ENCODE data around the gene SIGLEC1. TPM values are rescaled to one million over a fixed set of nuclear protein-coding genes. Genes with fewer than 3 reads are reported as not detected.

The SIGLEC1 gene
- total RNA-seq, 1 donor, result under 0.01 TPM

- TF ChIP-seq, protein P1, sequence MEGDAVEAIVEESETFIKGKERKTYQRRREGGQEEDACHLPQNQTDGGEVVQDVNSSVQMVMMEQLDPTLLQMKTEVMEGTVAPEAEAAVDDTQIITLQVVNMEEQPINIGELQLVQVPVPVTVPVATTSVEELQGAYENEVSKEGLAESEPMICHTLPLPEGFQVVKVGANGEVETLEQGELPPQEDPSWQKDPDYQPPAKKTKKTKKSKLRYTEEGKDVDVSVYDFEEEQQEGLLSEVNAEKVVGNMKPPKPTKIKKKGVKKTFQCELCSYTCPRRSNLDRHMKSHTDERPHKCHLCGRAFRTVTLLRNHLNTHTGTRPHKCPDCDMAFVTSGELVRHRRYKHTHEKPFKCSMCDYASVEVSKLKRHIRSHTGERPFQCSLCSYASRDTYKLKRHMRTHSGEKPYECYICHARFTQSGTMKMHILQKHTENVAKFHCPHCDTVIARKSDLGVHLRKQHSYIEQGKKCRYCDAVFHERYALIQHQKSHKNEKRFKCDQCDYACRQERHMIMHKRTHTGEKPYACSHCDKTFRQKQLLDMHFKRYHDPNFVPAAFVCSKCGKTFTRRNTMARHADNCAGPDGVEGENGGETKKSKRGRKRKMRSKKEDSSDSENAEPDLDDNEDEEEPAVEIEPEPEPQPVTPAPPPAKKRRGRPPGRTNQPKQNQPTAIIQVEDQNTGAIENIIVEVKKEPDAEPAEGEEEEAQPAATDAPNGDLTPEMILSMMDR (IDR thresholded peaks at IDR 0.05; ENCODE audit: extremely low read depth, low read depth, low read length), result no peak
- no peaks in the 10 kb centered on the region for H3K36me3 ChIP-seq (ENCODE audit: insufficient read depth, low read length)
- peaks cover 35% of the 10 kb centered on the region for H3K27me3 ChIP-seq (ENCODE audit: insufficient read depth, low read length)
- no peaks in the 10 kb centered on the region for H4K20me1 ChIP-seq (ENCODE audit: insufficient read depth, low read length)
- no peak overlapping the region for H3K4me3 ChIP-seq (ENCODE audit: insufficient read depth, low read length)
- H3K4me2 ChIP-seq (ENCODE audit: insufficient read depth, low read length), result no peak overlapping the region
- H3K4me1 ChIP-seq (ENCODE audit: insufficient read depth, low read length), result peaks cover 11% of the 10 kb centered on the region
- no peaks in the 10 kb centered on the region for H3K9me3 ChIP-seq (ENCODE audit: low read depth, low read length)
- H3K79me2 ChIP-seq (ENCODE audit: insufficient read depth, low read length), result no peaks in the 10 kb centered on the region
- no peak overlapping the region for H3K27ac ChIP-seq (ENCODE audit: low read depth, low read length)
- DNase-seq (ENCODE audit: insufficient read length, low spot score, missing footprints), result peak; percentile 50
- no peak overlapping the region for H2AFZ ChIP-seq (ENCODE audit: low read length)
These were observed 17.6 kb upstream of the SIGLEC1 start for GRCh38 chr20:3729811-3730540.

- H3K27ac ChIP-seq (ENCODE audit: low read depth, low read length), result no peak overlapping the region
- H3K9me3 ChIP-seq (ENCODE audit: low read depth, low read length), result no peaks in the 10 kb centered on the region
- DNase-seq (ENCODE audit: insufficient read length, low spot score, missing footprints), result no peak
- H4K20me1 ChIP-seq (ENCODE audit: insufficient read depth, low read length), result no peaks in the 10 kb centered on the region
- H3K4me2 ChIP-seq (ENCODE audit: insufficient read depth, low read length), result no peak overlapping the region
- no peak overlapping the region for H2AFZ ChIP-seq (ENCODE audit: low read length)
- TF ChIP-seq, protein P1 (IDR thresholded peaks at IDR 0.05; ENCODE audit: extremely low read depth, low read depth, low read length), result no peak
- H3K4me1 ChIP-seq (ENCODE audit: insufficient read depth, low read length), result peaks cover 11% of the 10 kb centered on the region
- H3K79me2 ChIP-seq (ENCODE audit: insufficient read depth, low read length), result no peaks in the 10 kb centered on the region
- H3K36me3 ChIP-seq (ENCODE audit: insufficient read depth, low read length), result no peaks in the 10 kb centered on the region
- no peak overlapping the region for H3K4me3 ChIP-seq (ENCODE audit: insufficient read depth, low read length)
- H3K27me3 ChIP-seq (ENCODE audit: insufficient read depth, low read length), result peaks cover 33% of the 10 kb centered on the region
These were observed 17.0 kb upstream of the SIGLEC1 start for GRCh38 chr20:3729378-3729777.

DNA sequence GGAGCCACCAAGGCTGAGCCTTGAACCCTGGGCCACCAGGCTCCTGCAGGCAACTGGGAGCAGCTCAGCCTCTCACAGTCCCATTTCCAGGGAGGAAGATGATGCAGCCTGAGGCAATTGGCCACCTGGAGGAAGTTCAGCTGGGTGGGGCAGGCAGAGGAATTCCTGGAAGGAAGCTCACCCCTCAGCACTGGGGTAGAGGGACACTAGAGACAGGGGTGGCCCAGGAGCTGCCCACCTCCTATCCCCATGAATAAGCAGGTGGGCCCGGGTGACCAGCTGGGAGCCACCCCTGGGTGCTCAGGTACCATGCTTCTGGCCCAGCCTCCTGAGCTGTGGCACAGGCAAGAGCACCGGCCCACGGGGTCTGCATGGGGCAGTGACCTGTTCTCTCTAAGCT is 16.5 kb upstream of the SIGLEC1 start:
- Histone ChIP-seq H3K4me2 (ENCODE audit: insufficient read depth, low read length) (no peak overlapping the region), H3K27ac (ENCODE audit: low read depth, low read length) (no peak overlapping the region), H3K36me3 (ENCODE audit: insufficient read depth, low read length) (no peaks in the 10 kb centered on the region), H4K20me1 (ENCODE audit: insufficient read depth, low read length) (no peaks in the 10 kb centered on the region), H3K79me2 (ENCODE audit: insufficient read depth, low read length) (no peaks in the 10 kb centered on the region), H3K4me1 (ENCODE audit: insufficient read depth, low read length) (peaks cover 11% of the 10 kb centered on the region), H2AFZ (ENCODE audit: low read length) (no peak overlapping the region), H3K27me3 (ENCODE audit: insufficient read depth, low read length) (peaks cover 37% of the 10 kb centered on the region), H3K4me3 (ENCODE audit: insufficient read depth, low read length) (no peak overlapping the region), H3K9me3 (ENCODE audit: low read depth, low read length) (no peaks in the 10 kb centered on the region)
- peak; percentile 54 for DNase-seq (ENCODE audit: insufficient read length, low spot score, missing footprints)
- TF ChIP-seq, protein P1 (IDR thresholded peaks at IDR 0.05; ENCODE audit: extremely low read depth, low read depth, low read length), result no peak

GRCh38 chr20:3728354-3728753 is 16.0 kb upstream of the SIGLEC1 start:
- no peaks in the 10 kb centered on the region for H4K20me1 ChIP-seq (ENCODE audit: insufficient read depth, low read length)
- H3K79me2 ChIP-seq (ENCODE audit: insufficient read depth, low read length), result no peaks in the 10 kb centered on the region
- no peak overlapping the region for H3K4me3 ChIP-seq (ENCODE audit: insufficient read depth, low read length)
- TF ChIP-seq, protein P1 (IDR thresholded peaks at IDR 0.05; ENCODE audit: extremely low read depth, low read depth, low read length), result no peak
- no peaks in the 10 kb centered on the region for H3K36me3 ChIP-seq (ENCODE audit: insufficient read depth, low read length)
- H3K4me2 ChIP-seq (ENCODE audit: insufficient read depth, low read length), result no peak overlapping the region
- no peak overlapping the region for H3K27ac ChIP-seq (ENCODE audit: low read depth, low read length)
- peaks cover 32% of the 10 kb centered on the region for H3K27me3 ChIP-seq (ENCODE audit: insufficient read depth, low read length)
- H3K9me3 ChIP-seq (ENCODE audit: low read depth, low read length), result no peaks in the 10 kb centered on the region
- H3K4me1 ChIP-seq (ENCODE audit: insufficient read depth, low read length), result peaks cover 11% of the 10 kb centered on the region
- peak; percentile 27 for DNase-seq (ENCODE audit: insufficient read length, low spot score, missing footprints)
- no peak overlapping the region for H2AFZ ChIP-seq (ENCODE audit: low read length)

All from osteoblast (primary cell).